Endothelial cell of umbilical vein (primary cell): ENCODE results near the gene LHX3. TPM values are rescaled to one million over a fixed set of nuclear protein-coding genes. Genes with fewer than 3 reads are reported as not detected.

Experiments used
- BruUV-seq: library from RNA; stranded (reverse); fragments of 400-500 nt; replicated peaks from 2 replicates; lab custom pipeline; 2021; lab: Mats Ljungman, UMichigan
- CTCF ChIA-PET: fragments of 300-600, 350-600 bp; sonication (Branson Sonifier 250); formaldehyde crosslinking; loops from one replicate; lab custom pipeline; 2021; ENCODE audit warnings: antibody characterized with exemption, inconsistent platforms; lab: Charles Lee
- POLR2A ChIA-PET: fragments of 300-600, 350-600 bp; sonication (Branson Sonifier 250); formaldehyde crosslinking; loops from one replicate; lab custom pipeline; 2021; ENCODE audit warnings: antibody characterized with exemption, inconsistent platforms; lab: Charles Lee
- DNase-seq: peaks from one replicate; pipeline ENCODE4 v3.0.0-alpha.2; 2011; ENCODE audit warnings: low read depth, low spot score
- FAIRE-seq: peaks from 2 replicates; lab custom pipeline; 2011; peaks lifted over from hg19 to GRCh38; lab: Jason Lieb, UNC
- H2AFZ ChIP-seq: 2 replicates; pipeline ENCODE4 v1.6.0; 2012; ENCODE audit warnings: low read depth, low read length, control low read depth, inconsistent platforms
- H3K27ac ChIP-seq: 2 replicates; pipeline ENCODE4 v1.5.1; 2011; ENCODE audit warnings: low read depth, mild to moderate bottlenecking, control low read depth, low read length, moderate library complexity; ENCODE audit not compliant: insufficient read depth
- H3K27me3 ChIP-seq, 2 experiments: 2 replicates each; pipeline versions ENCODE4 v1.6.0 to v1.6.1; 2011; ENCODE audit warnings: low read length in 2 of 2, mixed read lengths in 1 of 2; ENCODE audit not compliant: control insufficient read depth in 2 of 2, insufficient read depth in 2 of 2
- H3K36me3 ChIP-seq, 2 experiments: 2 replicates in 1 of 2; 3 replicates in 1 of 2; pipeline ENCODE4 v1.5.1; 2011; ENCODE audit warnings: low read length in 2 of 2, mild to moderate bottlenecking in 1 of 2, moderate library complexity in 1 of 2; ENCODE audit not compliant: control insufficient read depth in 2 of 2, insufficient read depth in 2 of 2; ENCODE audit errors: extremely low read depth in 1 of 2
- H3K4me1 ChIP-seq: 3 replicates; pipeline ENCODE4 v1.5.1; 2011; ENCODE audit warnings: mild to moderate bottlenecking, low read length; ENCODE audit not compliant: control insufficient read depth, insufficient read depth; ENCODE audit errors: extremely low read depth
- H3K4me2 ChIP-seq: 2 replicates; pipeline ENCODE4 v1.6.1; 2011; ENCODE audit warnings: low read length, control low read depth, mixed read lengths; ENCODE audit not compliant: insufficient read depth
- H3K4me3 ChIP-seq, 3 experiments: fragments of 200-600 bp in 1 of 3; sonication (generic), shearing (Covaris generic) in 1 of 3; replicated peaks in 1 of 3; 2 replicates each; pipeline ENCODE4 v1.5.1; 2011 to 2016; ENCODE audit warnings: control low read depth in 3 of 3, low read length in 3 of 3, mild to moderate bottlenecking in 2 of 3, inconsistent platforms in 1 of 3, low read depth in 1 of 3, moderate library complexity in 1 of 3; ENCODE audit not compliant: insufficient read depth in 1 of 3
- H3K79me2 ChIP-seq: 2 replicates; pipeline ENCODE4 v1.6.0; 2012; ENCODE audit warnings: low read length, inconsistent platforms; ENCODE audit not compliant: control insufficient read depth, insufficient read depth
- H3K9ac ChIP-seq: replicated peaks from 2 replicates; pipeline ENCODE3; 2011; ENCODE audit warnings: low read length, control low read depth; ENCODE audit not compliant: insufficient read depth; ENCODE audit errors: extremely low read depth
- H3K9me1 ChIP-seq: replicated peaks from 3 replicates; pipeline ENCODE4 v1.6.0; 2011; ENCODE audit warnings: mild to moderate bottlenecking, low read length; ENCODE audit not compliant: control insufficient read depth, insufficient read depth; ENCODE audit errors: extremely low read depth
- H3K9me3 ChIP-seq: replicated peaks from 2 replicates; pipeline ENCODE4 v1.5.1; 2012; ENCODE audit warnings: low read length, inconsistent platforms; ENCODE audit not compliant: control insufficient read depth, insufficient read depth
- H4K20me1 ChIP-seq: replicated peaks from 2 replicates; pipeline ENCODE3; 2011; ENCODE audit warnings: mild to moderate bottlenecking, low read length; ENCODE audit not compliant: control insufficient read depth, insufficient read depth; ENCODE audit errors: extremely low read depth
- CTCF ChIP-seq, 2 donors: IDR thresholded peaks; 1 replicate in 1 of 2; 2 replicates in 1 of 2; pipeline ENCODE4 v1.5.1; 2011; ENCODE audit warnings: low read length in 2 of 2, mild to moderate bottlenecking in 2 of 2, moderate library complexity in 2 of 2, control low read depth in 1 of 2, inconsistent platforms in 1 of 2, low read depth in 1 of 2; ENCODE audit not compliant: insufficient read depth in 1 of 2; ENCODE audit errors: extremely low read depth in 1 of 2
- EZH2 ChIP-seq: IDR thresholded peaks from 2 replicates; pipeline ENCODE4 v1.6.1; 2012; ENCODE audit warnings: borderline replicate concordance, low read depth, mild to moderate bottlenecking, moderate library complexity, low read length, inconsistent platforms; ENCODE audit not compliant: severe bottlenecking
- FOS ChIP-seq: IDR thresholded peaks from 2 replicates; pipeline ENCODE4 v1.6.1; 2011; ENCODE audit warnings: mild to moderate bottlenecking, low read length, moderate library complexity, borderline replicate concordance; ENCODE audit not compliant: insufficient read depth
- GATA2 ChIP-seq: IDR thresholded peaks from 2 replicates; pipeline ENCODE4 v1.7.0; 2011; ENCODE audit warnings: low read depth, mild to moderate bottlenecking, moderate library complexity, mixed read lengths, low read length; ENCODE audit not compliant: insufficient read length, insufficient read depth
- JUN ChIP-seq: IDR thresholded peaks from 2 replicates; pipeline ENCODE4 v1.6.1; 2011; ENCODE audit warnings: borderline replicate concordance, low read depth; ENCODE audit not compliant: insufficient read length, insufficient read depth
- MAX ChIP-seq: IDR thresholded peaks from 2 replicates; pipeline ENCODE4 v1.6.1; 2011; ENCODE audit not compliant: insufficient read depth, insufficient read length
- MYC ChIP-seq: IDR thresholded peaks from one replicate; pipeline ENCODE4 v1.6.1; 2011; ENCODE audit warnings: mild to moderate bottlenecking, low read depth, low read length
- POLR2A ChIP-seq: IDR thresholded peaks from 2 replicates; pipeline ENCODE4 v1.6.1; 2012; ENCODE audit warnings: low read depth, mild to moderate bottlenecking, control low read depth, low read length
- POLR2AphosphoS5 ChIP-seq: IDR thresholded peaks from 2 replicates; pipeline ENCODE4 v1.6.1; 2012; ENCODE audit warnings: low read depth, mild to moderate bottlenecking, control low read depth, low read length, moderate library complexity; ENCODE audit not compliant: insufficient read depth
- dilution Hi-C: fragments of 300-500 bp; cut with MboI; formaldehyde crosslinking; loops from one replicate; pipeline ENCODE4 v1.15.0; 2019; ENCODE audit warnings: low sequenced_read_pairs; ENCODE audit not compliant: extremely low pct_ligation_motif_present
- intact Hi-C: fragments of 100-400 bp; cut with micrococcal nuclease; formaldehyde crosslinking; loops from one replicate; pipeline ENCODE4 v1.10.0; 2022
- polyA plus RNA-seq, 4 experiments: library from polyadenylated mRNA; depleted of rRNA in 3 of 4; stranded (reverse) in 3 of 4; unstranded in 1 of 4; fragments of >200 nt; gene quantifications; 2 replicates each; pipeline versions ENCODE4 v1.2.1 to v1.2.3, GENCODE V29; 2011 to 2012; ENCODE audit warnings: missing spikeins in 1 of 4
- total RNA-seq: library from RNA; stranded (reverse); gene quantifications from 2 replicates; pipeline ENCODE4 v1.2.3, GENCODE V29; 2021

LHX3 gene
- total and polyA plus RNA-seq, 2 donors (not counting 3 experiments of a cell fraction or from before 2014, with no cell fraction given) = not detected

- H3K9me3 ChIP-seq = no peaks in the 10 kb centered on the region
- no peak for TF ChIP-seq JUN
- TF ChIP-seq EZH2 = no peak
- TF ChIP-seq MAX = no peak
- no peak for TF ChIP-seq POLR2A
- TF ChIP-seq MYC = no peak
- TF ChIP-seq FOS = no peak
- no peak for TF ChIP-seq GATA2
- TF ChIP-seq POLR2AphosphoS5 = no peak
- no peak for TF ChIP-seq CTCF (IDR thresholded peaks at IDR 0.05; ENCODE audit: extremely low read depth in 1 of 2, insufficient read depth in 1 of 2, low read depth in 1 of 2, low read length in 2 of 2)
- H3K4me1 ChIP-seq = no peaks in the 10 kb centered on the region
- no peak overlapping the region for H3K4me3 ChIP-seq
- FAIRE-seq (no peak), DNase-seq (no peak)
- ChIA-PET POLR2A (no interaction called here), CTCF (no interaction called here)
- no peaks in the 10 kb centered on the region for H3K36me3 ChIP-seq
- no peaks in the 10 kb centered on the region for H3K9me1 ChIP-seq
- dilution Hi-C loops (no loop called here), intact Hi-C loops (no loop called here)
- no peak overlapping the region for H2AFZ ChIP-seq
- no peak overlapping the region for H3K27ac ChIP-seq
- H3K79me2 ChIP-seq = no peaks in the 10 kb centered on the region
- peaks cover 43 to 63% of the 10 kb centered on the region in 2 experiments for H3K27me3 ChIP-seq
- no TSS peak for BruUV-seq
- no peak overlapping the region for H3K4me2 ChIP-seq
- H3K9ac ChIP-seq = no peak overlapping the region
- H4K20me1 ChIP-seq = no peaks in the 10 kb centered on the region
Observed at GRCh38 chr9:136191099-136191959, 13.6 kb downstream of the LHX3 start.
